ENCODE results near the gene DNAI2.

Gene DNAI2

GRCh38 chr17:74354561-74354960, 80.5 kb downstream of the DNAI2 start:
- H3K27me3 ChIP-seq = peaks cover 60 to 94% (median 86%) of the 10 kb centered on the region in 11 experiments

GRCh38 chr17:74355065-74355464, 81.0 kb downstream of the DNAI2 start:
- Histone ChIP-seq H3K4me2 (no peak overlapping the region), H3K27ac (no peak overlapping the region), H3K27me3 (peaks cover 60 to 91% (median 86%) of the 10 kb centered on the region in 11 experiments), H3K4me1 (peaks cover 0 to 15% (median 4%) of the 10 kb centered on the region in 10 experiments; a peak in 6 of 20 replicates), H3K4me3 (no peak overlapping the region), H3K9ac (no peak overlapping the region), H3K36me3 (no peaks in the 10 kb centered on the region), H4K20me1 (peaks cover 0 to 10% (median 0%) of the 10 kb centered on the region in 11 experiments; a peak in 2 of 22 replicates), H3K9me3 (replicated peaks in 1 of 11) (peaks cover 0 to 4% (median 0%) of the 10 kb centered on the region in 11 experiments; a peak in 1 of 22 replicates)
- TF ChIP-seq Cebpa-rat (IDR thresholded peaks at IDR 0.05) = no peak

More at GRCh38 chr17:74354561-74354960, 80.5 kb downstream of the DNAI2 start:
- Histone ChIP-seq H3K4me1 (peaks cover 0 to 15% (median 4%) of the 10 kb centered on the region in 10 experiments; a peak in 6 of 20 replicates), H3K36me3 (no peaks in the 10 kb centered on the region), H3K4me2 (peak overlapping the region in 1 of 11 experiments; percentile 13; a peak in 1 of 22 replicates), H3K27ac (no peak overlapping the region), H4K20me1 (peaks cover 0 to 10% (median 0%) of the 10 kb centered on the region in 11 experiments; a peak in 2 of 22 replicates), H3K4me3 (no peak overlapping the region), H3K9me3 (replicated peaks in 1 of 11) (peaks cover 0 to 4% (median 0%) of the 10 kb centered on the region in 11 experiments; a peak in 1 of 22 replicates), H3K9ac (no peak overlapping the region)
- TF ChIP-seq Cebpa-rat (IDR thresholded peaks at IDR 0.05) = no peak

- Histone ChIP-seq H3K4me1 (peaks cover 0 to 20% (median 8%) of the 10 kb centered on the region in 10 experiments; a peak in 18 of 20 replicates), H3K9me3 (replicated peaks in 1 of 11) (peaks cover 0 to 4% (median 0%) of the 10 kb centered on the region in 11 experiments; a peak in 1 of 22 replicates), H4K20me1 (peaks cover 0 to 10% (median 0%) of the 10 kb centered on the region in 11 experiments; a peak in 2 of 22 replicates), H3K27ac (no peak overlapping the region), H3K27me3 (peaks cover 48 to 74% (median 69%) of the 10 kb centered on the region in 11 experiments), H3K4me2 (no peak overlapping the region), H3K36me3 (no peaks in the 10 kb centered on the region), H3K9ac (no peak overlapping the region), H3K4me3 (no peak overlapping the region)
- no peak for TF ChIP-seq Cebpa-rat (IDR thresholded peaks at IDR 0.05)
Observed at GRCh38 chr17:74356646-74357465, 82.8 kb downstream of the DNAI2 start.

- no peaks in the 10 kb centered on the region for H3K36me3 ChIP-seq
- no peak overlapping the region for H3K27ac ChIP-seq
- H3K9me3 ChIP-seq (replicated peaks in 1 of 11) = peaks cover 0 to 4% (median 0%) of the 10 kb centered on the region in 11 experiments; a peak in 1 of 22 replicates
- H4K20me1 ChIP-seq = peaks cover 0 to 10% (median 0%) of the 10 kb centered on the region in 11 experiments; a peak in 1 of 22 replicates
- H3K4me3 ChIP-seq = no peak overlapping the region
- no peak overlapping the region for H3K9ac ChIP-seq
- H3K4me2 ChIP-seq = no peak overlapping the region
- H3K4me1 ChIP-seq = peaks cover 5 to 26% (median 12%) of the 10 kb centered on the region in 10 experiments; a peak in 19 of 20 replicates
- H3K27me3 ChIP-seq = peaks cover 42 to 68% (median 63%) of the 10 kb centered on the region in 11 experiments
- no peak for TF ChIP-seq Cebpa-rat (IDR thresholded peaks at IDR 0.05)
Observed at GRCh38 chr17:74357466-74357809, 83.4 kb downstream of the DNAI2 start.

- H3K4me2 ChIP-seq = no peak overlapping the region
- H3K27ac ChIP-seq = no peak overlapping the region
- H3K4me1 ChIP-seq = peaks cover 6 to 28% (median 21%) of the 10 kb centered on the region in 10 experiments; a peak in 19 of 20 replicates
- H3K36me3 ChIP-seq = no peaks in the 10 kb centered on the region
- H3K9ac ChIP-seq = no peak overlapping the region
- peaks cover 0 to 10% (median 0%) of the 10 kb centered on the region in 11 experiments; a peak in 1 of 22 replicates for H4K20me1 ChIP-seq
- H3K9me3 ChIP-seq (replicated peaks in 1 of 11) = peaks cover 0 to 4% (median 0%) of the 10 kb centered on the region in 11 experiments; a peak in 1 of 22 replicates
- H3K27me3 ChIP-seq = peaks cover 32 to 55% (median 50%) of the 10 kb centered on the region in 11 experiments
- no peak overlapping the region for H3K4me3 ChIP-seq
- no peak for TF ChIP-seq Cebpa-rat (IDR thresholded peaks at IDR 0.05)
Observed at GRCh38 chr17:74358697-74359096, 84.7 kb downstream of the DNAI2 start.

- Histone ChIP-seq H3K4me3 (no peak overlapping the region), H3K36me3 (no peaks in the 10 kb centered on the region), H3K4me1 (peaks cover 6 to 22% (median 19%) of the 10 kb centered on the region in 10 experiments; a peak in 19 of 20 replicates), H3K27me3 (peaks cover 29 to 43% (median 39%) of the 10 kb centered on the region in 11 experiments), H4K20me1 (peaks cover 0 to 10% (median 0%) of the 10 kb centered on the region in 11 experiments; a peak in 1 of 22 replicates), H3K27ac (no peak overlapping the region), H3K9me3 (replicated peaks in 1 of 11) (peaks cover 0 to 4% (median 0%) of the 10 kb centered on the region in 11 experiments; a peak in 1 of 22 replicates), H3K4me2 (no peak overlapping the region), H3K9ac (no peak overlapping the region)
- no peak for TF ChIP-seq Cebpa-rat (IDR thresholded peaks at IDR 0.05)
Observed at GRCh38 chr17:74359916-74360315, 85.9 kb downstream of the DNAI2 start.

GRCh38 chr17:74360899-74361229, 86.8 kb downstream of the DNAI2 start:
- Histone ChIP-seq H3K9me3 (replicated peaks in 1 of 11) (peaks cover 0 to 4% (median 0%) of the 10 kb centered on the region in 11 experiments; a peak in 1 of 22 replicates), H3K27ac (no peak overlapping the region), H3K36me3 (no peaks in the 10 kb centered on the region), H4K20me1 (peaks cover 0 to under 1% (median 0%) of the 10 kb centered on the region in 11 experiments; a peak in 1 of 22 replicates), H3K4me3 (no peak overlapping the region), H3K4me2 (no peak overlapping the region; a peak in 1 of 22 replicates), H3K27me3 (peaks cover 23 to 33% (median 30%) of the 10 kb centered on the region in 11 experiments), H3K4me1 (peaks cover 6 to 21% (median 19%) of the 10 kb centered on the region in 10 experiments; a peak in 19 of 20 replicates), H3K9ac (no peak overlapping the region)
- TF ChIP-seq Cebpa-rat (IDR thresholded peaks at IDR 0.05) = no peak

- Histone ChIP-seq H3K9me3 (replicated peaks in 1 of 11) (peaks cover 0 to 4% (median 0%) of the 10 kb centered on the region in 11 experiments; a peak in 1 of 22 replicates), H3K36me3 (no peaks in the 10 kb centered on the region), H3K27ac (no peak within 1 kb of the TSS), H3K27me3 (peaks cover 17 to 28% (median 24%) of the 10 kb centered on the region in 11 experiments), H3K4me2 (peak within 1 kb of the TSS; percentile 11 to 56 (median 42); a peak in 20 of 22 replicates), H3K4me3 (no peak within 1 kb of the TSS), H3K9ac (no peak within 1 kb of the TSS), H3K4me1 (peaks cover 6 to 21% (median 19%) of the 10 kb centered on the region in 10 experiments; a peak in 19 of 20 replicates), H4K20me1 (no peaks in the 10 kb centered on the region)
- no peak for TF ChIP-seq Cebpa-rat (IDR thresholded peaks at IDR 0.05)
Observed at GRCh38 chr17:74361230-74362068, 87.4 kb downstream of the DNAI2 start, which contains the start of gene BTBD17. Gene BTBD17 (minus strand): TSS chr17:74361868. CDS start chr17:74361819, 49 bp downstream.

Data from BLaER1 treated with 17β-estradiol and CSF1 and Interleukin-3, amounts not matched to agents 10 nM and 100 nM (cell line).